Erythroblast (primary cell): ENCODE results near the gene SNRK.

Source experiments
- GATA1 ChIP-seq: IDR thresholded peaks from 2 replicates; pipeline ENCODE4 v1.6.1; 2011; ENCODE audit warnings: low read depth, mild to moderate bottlenecking, control low read depth, low read length, moderate library complexity
- POLR2A ChIP-seq: IDR thresholded peaks from 2 replicates; pipeline ENCODE4 v1.6.1; 2011; ENCODE audit warnings: mild to moderate bottlenecking, low read length

DNA sequence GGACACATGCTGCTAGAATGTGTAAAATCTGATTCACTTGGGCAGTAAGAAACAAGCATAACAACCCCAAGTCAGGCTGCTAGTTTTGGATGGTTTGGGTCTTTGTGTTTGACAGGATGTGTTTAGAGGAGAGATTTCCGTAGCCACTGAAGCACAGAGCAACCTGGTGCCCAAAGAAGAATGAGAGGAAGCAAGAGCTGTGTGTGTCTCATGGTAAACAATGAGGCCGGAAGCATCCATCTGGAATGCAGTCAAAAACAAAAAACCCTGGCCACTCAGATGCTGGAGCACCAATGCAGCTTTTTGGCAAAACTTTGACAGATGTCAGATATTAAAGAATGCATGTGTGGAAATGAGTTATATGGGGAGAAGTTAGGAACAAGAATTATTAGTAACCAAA, 39.4 kb upstream of the SNRK start:
- TF ChIP-seq POLR2A (no peak), GATA1 (no peak)
